CD4-positive, alpha-beta memory T cell (primary cell): ENCODE measurements around the gene SESN1. TPM values are rescaled to one million over a fixed set of nuclear protein-coding genes. Genes with fewer than 3 reads are reported as not detected.

Source experiments
- CTCF ChIA-PET: fragments of 350-600 bp; sonication (Branson Sonifier 250); formaldehyde crosslinking; loops from one replicate; lab custom pipeline; 2021; ENCODE audit warnings: inconsistent platforms; ENCODE audit not compliant: partially characterized antibody; lab: Charles Lee
- POLR2A ChIA-PET: fragments of 350-600 bp; sonication (Branson Sonifier 250); formaldehyde crosslinking; loops from one replicate; lab custom pipeline; 2021; ENCODE audit not compliant: partially characterized antibody; lab: Charles Lee
- DNase-seq, 5 donors: peaks; one replicate each; pipeline versions ENCODE4 v3.0.0 to v3.0.0-alpha.2; 2020 to 2022; ENCODE audit warnings: mixed read lengths in 1 of 5
- H3K27ac ChIP-seq: one replicate; pipeline ENCODE4 v1.7.0; 2013; ENCODE audit warnings: low read depth, low read length
- H3K27me3 ChIP-seq: 2 replicates; pipeline ENCODE4 v1.7.0; 2013; ENCODE audit warnings: mild to moderate bottlenecking, low read length, moderate library complexity; ENCODE audit not compliant: insufficient read depth
- H3K36me3 ChIP-seq: 2 replicates; pipeline ENCODE4 v1.7.0; 2013; ENCODE audit warnings: mild to moderate bottlenecking, low read length, moderate library complexity; ENCODE audit not compliant: insufficient read depth
- H3K4me1 ChIP-seq: 2 replicates; pipeline ENCODE4 v1.7.0; 2013; ENCODE audit warnings: mild to moderate bottlenecking, low read length, moderate library complexity; ENCODE audit not compliant: insufficient read depth
- H3K4me3 ChIP-seq, 2 donors: one replicate each; pipeline ENCODE4 v1.7.0; 2013; ENCODE audit warnings: low read length in 2 of 2, mild to moderate bottlenecking in 1 of 2
- H3K9me3 ChIP-seq, 2 donors: one replicate each; pipeline ENCODE4 v1.7.0; 2013; ENCODE audit warnings: low read length in 2 of 2, control low read depth in 1 of 2; ENCODE audit not compliant: control insufficient read depth in 1 of 2
- H3K27ac Mint-ChIP-seq, 7 donors: one replicate each; pipeline ENCODE4 v1.8.0; 2020 to 2021; ENCODE audit warnings: mixed read lengths in 7 of 7, mild to moderate bottlenecking in 6 of 7, inconsistent platforms in 3 of 7, moderate library complexity in 3 of 7
- H3K27me3 Mint-ChIP-seq, 2 donors: one replicate each; pipeline ENCODE4 v1.8.0; 2020 to 2021; ENCODE audit warnings: mixed read lengths in 2 of 2
- H3K36me3 Mint-ChIP-seq, 2 donors: one replicate each; pipeline ENCODE4 v1.8.0; 2020 to 2021; ENCODE audit warnings: mixed read lengths in 2 of 2, inconsistent platforms in 1 of 2, mild to moderate bottlenecking in 1 of 2
- H3K4me1 Mint-ChIP-seq, 4 donors: one replicate each; pipeline ENCODE4 v1.8.0; 2020 to 2021; ENCODE audit warnings: mixed read lengths in 4 of 4, mild to moderate bottlenecking in 1 of 4
- H3K4me3 Mint-ChIP-seq, 8 donors: one replicate each; pipeline ENCODE4 v1.8.0; 2020 to 2021; ENCODE audit warnings: mixed read lengths in 8 of 8, mild to moderate bottlenecking in 7 of 8, moderate library complexity in 6 of 8, inconsistent platforms in 3 of 8
- H3K9me3 Mint-ChIP-seq, 8 donors: one replicate each; pipeline ENCODE4 v1.8.0; 2020 to 2021; ENCODE audit warnings: mixed read lengths in 8 of 8, mild to moderate bottlenecking in 5 of 8, inconsistent platforms in 3 of 8, moderate library complexity in 1 of 8
- intact Hi-C: fragments of 100-400 bp; cut with micrococcal nuclease; formaldehyde crosslinking; loops from one replicate; pipeline ENCODE4 v1.15.1; 2023
- polyA plus RNA-seq, 2 donors: library from polyadenylated mRNA; unstranded; fragments of 300-500 nt; fragmentation: Illumina TruSeq; gene quantifications; one replicate each; pipeline ENCODE4 v1.2.3, GENCODE V29; 2021
- total RNA-seq, 2 experiments: library from RNA; stranded (reverse); gene quantifications; one replicate each; pipeline ENCODE4 v1.2.3, GENCODE V29; 2021

SESN1 gene
- total and polyA plus RNA-seq, 4 experiments from 2014 or later = 37.0 to 51.7 (median 46.5) TPM

- Mint-ChIP-seq H3K27me3 (no peaks in the 10 kb centered on the region), H3K9me3 (no peaks in the 10 kb centered on the region), H3K4me3 (no peak overlapping the region), H3K4me1 (peaks cover 0 to 5% (median 2%) of the 10 kb centered on the region in 4 donors), H3K36me3 (peaks cover 56 to 71% of the 10 kb centered on the region in 2 donors), H3K27ac (no peak overlapping the region)
- H3K9me3 ChIP-seq = no peaks in the 10 kb centered on the region
- POLR2A ChIA-PET = no interaction called here
- no peaks in the 10 kb centered on the region for H3K4me1 ChIP-seq
- no peak overlapping the region for H3K27ac ChIP-seq
- DNase-seq = no peak
- no peak overlapping the region for H3K4me3 ChIP-seq
- intact Hi-C loops = no loop called here
- peaks cover 45% of the 10 kb centered on the region for H3K36me3 ChIP-seq
- CTCF ChIA-PET = interaction anchor here (0.7 kb wide), 1 partner anchor 385 kb away, joined by 3 read pairs; no protein-coding TSS in a partner anchor
- H3K27me3 ChIP-seq = no peaks in the 10 kb centered on the region
Observed at GRCh38 chr6:108993876-108994275, 100.8 kb downstream of the SESN1 start.

GRCh38 chr6:108989700-108990099 is 104.9 kb downstream of the SESN1 start:
- peak overlapping the region in 1 of 7 donors; percentile 17 for H3K27ac Mint-ChIP-seq
- H3K9me3 Mint-ChIP-seq = no peaks in the 10 kb centered on the region
- no peaks in the 10 kb centered on the region for H3K27me3 Mint-ChIP-seq
- POLR2A ChIA-PET = interaction anchor here (1.4 kb wide), 1 partner anchor 87 kb away, joined by 3 read pairs; no protein-coding TSS in a partner anchor
- no peaks in the 10 kb centered on the region for H3K9me3 ChIP-seq
- peaks cover 67 to 73% of the 10 kb centered on the region in 2 donors for H3K36me3 Mint-ChIP-seq
- H3K4me1 Mint-ChIP-seq = peaks cover 0 to 5% (median 2%) of the 10 kb centered on the region in 4 donors
- no peaks in the 10 kb centered on the region for H3K27me3 ChIP-seq
- DNase-seq = no peak
- H3K4me3 ChIP-seq = no peak overlapping the region
- H3K36me3 ChIP-seq = peaks cover 58% of the 10 kb centered on the region
- CTCF ChIA-PET = no interaction called here
- H3K27ac ChIP-seq = no peak overlapping the region
- intact Hi-C loops = no loop called here
- no peaks in the 10 kb centered on the region for H3K4me1 ChIP-seq
- H3K4me3 Mint-ChIP-seq = no peak overlapping the region

- Mint-ChIP-seq H3K27me3 (no peaks in the 10 kb centered on the region), H3K4me1 (peaks cover 0 to 5% (median 2%) of the 10 kb centered on the region in 4 donors), H3K4me3 (no peak overlapping the region), H3K9me3 (no peaks in the 10 kb centered on the region), H3K36me3 (peaks cover 69 to 73% of the 10 kb centered on the region in 2 donors), H3K27ac (peak overlapping the region in 1 of 7 donors; percentile 19)
- Histone ChIP-seq H3K27ac (no peak overlapping the region), H3K27me3 (no peaks in the 10 kb centered on the region), H3K4me3 (no peak overlapping the region), H3K36me3 (peaks cover 52% of the 10 kb centered on the region), H3K4me1 (no peaks in the 10 kb centered on the region), H3K9me3 (no peaks in the 10 kb centered on the region)
- no peak for DNase-seq
- ChIA-PET POLR2A (interaction anchor here (0.6 to 1.1 kb wide), 2 partner anchors 11 to 106 kb away, joined by 3 read pairs; partner anchors contain the start of gene SESN1), CTCF (interaction anchor here (0.6 kb wide), 1 partner anchor 82 kb away, joined by 3 read pairs; no protein-coding TSS in a partner anchor)
- intact Hi-C loops = no loop called here
Observed at GRCh38 chr6:108988765-108989164, 105.9 kb downstream of the SESN1 start.

GRCh38 chr6:108988296-108988695 is 106.3 kb downstream of the SESN1 start:
- POLR2A ChIA-PET = interaction anchor here (0.5 to 1.1 kb wide), 4 partner anchors 11 to 559 kb away, joined by 3 read pairs; partner anchors contain the start of gene SESN1
- no peak overlapping the region for H3K27ac Mint-ChIP-seq
- Histone ChIP-seq H3K4me1 (no peaks in the 10 kb centered on the region), H3K27me3 (no peaks in the 10 kb centered on the region), H3K27ac (no peak overlapping the region), H3K4me3 (no peak overlapping the region), H3K36me3 (peaks cover 47% of the 10 kb centered on the region), H3K9me3 (no peaks in the 10 kb centered on the region)
- H3K9me3 Mint-ChIP-seq = peaks cover 0 to 1% (median 0%) of the 10 kb centered on the region in 8 donors
- intact Hi-C loops = no loop called here
- no peaks in the 10 kb centered on the region for H3K27me3 Mint-ChIP-seq
- peaks cover 0 to 5% (median 2%) of the 10 kb centered on the region in 4 donors for H3K4me1 Mint-ChIP-seq
- no peak for DNase-seq
- CTCF ChIA-PET = interaction anchor here (0.6 kb wide), 1 partner anchor 83 kb away, joined by 3 read pairs; no protein-coding TSS in a partner anchor
- H3K36me3 Mint-ChIP-seq = peaks cover 68 to 74% of the 10 kb centered on the region in 2 donors
- no peak overlapping the region for H3K4me3 Mint-ChIP-seq

GRCh38 chr6:108987156-108987555 is 107.5 kb downstream of the SESN1 start:
- Mint-ChIP-seq H3K9me3 (peaks cover 0 to 7% (median 0%) of the 10 kb centered on the region in 8 donors), H3K4me3 (no peak overlapping the region), H3K27me3 (no peaks in the 10 kb centered on the region), H3K4me1 (peaks cover 0 to 5% (median 2%) of the 10 kb centered on the region in 4 donors), H3K36me3 (peaks cover 59 to 76% of the 10 kb centered on the region in 2 donors), H3K27ac (no peak overlapping the region)
- ChIA-PET CTCF (interaction anchor here (1.2 to 1.4 kb wide), 3 partner anchors 43 to 72 kb away, joined by 3 read pairs; no protein-coding TSS in a partner anchor), POLR2A (interaction anchor here (1.0 kb wide), 1 partner anchor 23 kb away, joined by 3 read pairs; no protein-coding TSS in a partner anchor)
- Histone ChIP-seq H3K27me3 (no peaks in the 10 kb centered on the region), H3K4me3 (no peak overlapping the region), H3K9me3 (no peaks in the 10 kb centered on the region), H3K36me3 (peaks cover 41% of the 10 kb centered on the region), H3K27ac (no peak overlapping the region), H3K4me1 (no peaks in the 10 kb centered on the region)
- DNase-seq = no peak
- intact Hi-C loops = no loop called here

- H3K9me3 ChIP-seq = no peaks in the 10 kb centered on the region
- intact Hi-C loops = no loop called here
- Mint-ChIP-seq H3K4me1 (no peaks in the 10 kb centered on the region), H3K4me3 (no peak overlapping the region), H3K27me3 (no peaks in the 10 kb centered on the region), H3K36me3 (peaks cover 45 to 68% of the 10 kb centered on the region in 2 donors), H3K9me3 (peaks cover 0 to 10% (median 9%) of the 10 kb centered on the region in 8 donors), H3K27ac (no peak overlapping the region)
- H3K27ac ChIP-seq = no peak overlapping the region
- DNase-seq = no peak
- H3K4me3 ChIP-seq = no peak overlapping the region
- CTCF ChIA-PET = no interaction called here
- POLR2A ChIA-PET = no interaction called here
- no peaks in the 10 kb centered on the region for H3K4me1 ChIP-seq
- H3K36me3 ChIP-seq = peaks cover 29% of the 10 kb centered on the region
- H3K27me3 ChIP-seq = no peaks in the 10 kb centered on the region
Observed at GRCh38 chr6:108985301-108985700, 109.3 kb downstream of the SESN1 start.

GRCh38 chr6:108983151-108983550 is 111.5 kb downstream of the SESN1 start:
- Mint-ChIP-seq H3K27ac (peak overlapping the region in 2 of 7 donors; percentile 7 to 15), H3K36me3 (peaks cover 34 to 66% of the 10 kb centered on the region in 2 donors), H3K4me1 (peaks cover 0 to 2% (median under 1%) of the 10 kb centered on the region in 4 donors), H3K4me3 (no peak overlapping the region), H3K27me3 (no peaks in the 10 kb centered on the region), H3K9me3 (peaks cover 0 to 28% (median 18%) of the 10 kb centered on the region in 8 donors)
- ChIA-PET POLR2A (no interaction called here), CTCF (no interaction called here)
- Histone ChIP-seq H3K4me3 (no peak overlapping the region), H3K36me3 (peaks cover 12% of the 10 kb centered on the region), H3K4me1 (no peaks in the 10 kb centered on the region), H3K27me3 (no peaks in the 10 kb centered on the region), H3K27ac (no peak overlapping the region), H3K9me3 (no peaks in the 10 kb centered on the region)
- DNase-seq = no peak
- intact Hi-C loops = loop anchor here (5.0 kb wide), 1 partner anchor 41 kb away; no protein-coding TSS in a partner anchor
